Erythroblast (primary cell): ENCODE results near the gene PAXIP1.

Experiments
- GATA1 ChIP-seq: IDR thresholded peaks from 2 replicates; pipeline ENCODE4 v1.6.1; 2011; ENCODE audit warnings: low read depth, mild to moderate bottlenecking, control low read depth, low read length, moderate library complexity
- POLR2A ChIP-seq: IDR thresholded peaks from 2 replicates; pipeline ENCODE4 v1.6.1; 2011; ENCODE audit warnings: mild to moderate bottlenecking, low read length

- TF ChIP-seq POLR2A, result no peak
- no peak for TF ChIP-seq GATA1
Observed at GRCh38 chr7:154909241-154910105, 93.5 kb downstream of the PAXIP1 start.
